Measurements from ENCODE around the gene ELF4. TPM values are rescaled to one million over a fixed set of nuclear protein-coding genes. Genes with fewer than 3 reads are reported as not detected.
A peak's percentile ranks its signal among the peaks of the same experiment; 100 is the strongest.

The ELF4 gene
- total RNA-seq, 1 donor from 2014 or later = not detected

GRCh38 chrX:130039847-130040246 is 70.5 kb downstream of the ELF4 start:
- Histone ChIP-seq H3K27me3 (no peaks in the 10 kb centered on the region), H4K20me1 (ENCODE audit: low read depth) (no peaks in the 10 kb centered on the region), H3K79me2 (ENCODE audit: low read depth) (no peaks in the 10 kb centered on the region), H2AFZ (replicated peaks) (no peak overlapping the region), H3K4me2 (no peak overlapping the region), H3K27ac (no peak overlapping the region), H3K9me3 (ENCODE audit: low read depth) (no peaks in the 10 kb centered on the region), H3K9ac (no peak overlapping the region), H3F3A (ENCODE audit: low read depth) (no peaks in the 10 kb centered on the region), H3K4me1 (no peaks in the 10 kb centered on the region), H3K36me3 (no peaks in the 10 kb centered on the region), H3K4me3 (no peak overlapping the region)
- Mint-ChIP-seq H3K9me3 (no peaks in the 10 kb centered on the region), H3K27me3 (ENCODE audit: insufficient read depth, low read depth) (no peaks in the 10 kb centered on the region), H3K4me3 (no peak overlapping the region), H3K27ac (peak overlapping the region; percentile 69), H3K36me3 (peaks cover 40% of the 10 kb centered on the region), H3K4me1 (no peaks in the 10 kb centered on the region)
- DNase-seq (ENCODE audit: low spot score) = no peak
- TF ChIP-seq CTCF (IDR thresholded peaks at IDR 0.05) (no peak), EZH2phosphoT487 (IDR thresholded peaks at IDR 0.05) (no peak), EZH2 (IDR thresholded peaks at IDR 0.05) (no peak)

GRCh38 chrX:130034178-130034577 is 76.1 kb downstream of the ELF4 start:
- H3K9ac ChIP-seq = no peak overlapping the region
- H3K27ac ChIP-seq = no peak overlapping the region
- no peaks in the 10 kb centered on the region for H4K20me1 ChIP-seq (ENCODE audit: low read depth)
- Mint-ChIP-seq H3K9me3 (no peaks in the 10 kb centered on the region), H3K27me3 (ENCODE audit: insufficient read depth, low read depth) (no peaks in the 10 kb centered on the region), H3K4me3 (no peak overlapping the region), H3K36me3 (peaks cover 48% of the 10 kb centered on the region), H3K27ac (no peak overlapping the region), H3K4me1 (peaks cover 9% of the 10 kb centered on the region)
- H3K27me3 ChIP-seq = no peaks in the 10 kb centered on the region
- DNase-seq (ENCODE audit: low spot score) = no peak
- no peaks in the 10 kb centered on the region for H3K9me3 ChIP-seq (ENCODE audit: low read depth)
- H3K79me2 ChIP-seq (ENCODE audit: low read depth) = no peaks in the 10 kb centered on the region
- H3F3A ChIP-seq (ENCODE audit: low read depth) = no peaks in the 10 kb centered on the region
- H3K4me2 ChIP-seq = no peak overlapping the region
- TF ChIP-seq EZH2 (IDR thresholded peaks at IDR 0.05) = no peak
- TF ChIP-seq CTCF (IDR thresholded peaks at IDR 0.05) = no peak
- no peak for TF ChIP-seq EZH2phosphoT487 (IDR thresholded peaks at IDR 0.05)
- no peaks in the 10 kb centered on the region for H3K4me1 ChIP-seq
- H2AFZ ChIP-seq (replicated peaks) = no peak overlapping the region
- no peak overlapping the region for H3K4me3 ChIP-seq
- no peaks in the 10 kb centered on the region for H3K36me3 ChIP-seq

GRCh38 chrX:130032552-130032951 is 77.7 kb downstream of the ELF4 start:
- Mint-ChIP-seq H3K27me3 (ENCODE audit: insufficient read depth, low read depth) (no peaks in the 10 kb centered on the region), H3K4me3 (no peak overlapping the region), H3K27ac (no peak overlapping the region), H3K9me3 (no peaks in the 10 kb centered on the region), H3K36me3 (peaks cover 52% of the 10 kb centered on the region), H3K4me1 (peaks cover 9% of the 10 kb centered on the region)
- Histone ChIP-seq H2AFZ (replicated peaks) (no peak overlapping the region), H3F3A (ENCODE audit: low read depth) (peaks cover 3% of the 10 kb centered on the region), H3K36me3 (no peaks in the 10 kb centered on the region), H4K20me1 (ENCODE audit: low read depth) (no peaks in the 10 kb centered on the region), H3K9me3 (ENCODE audit: low read depth) (no peaks in the 10 kb centered on the region), H3K4me1 (no peaks in the 10 kb centered on the region), H3K27me3 (no peaks in the 10 kb centered on the region), H3K27ac (no peak overlapping the region), H3K79me2 (ENCODE audit: low read depth) (no peaks in the 10 kb centered on the region), H3K4me2 (no peak overlapping the region), H3K4me3 (no peak overlapping the region), H3K9ac (no peak overlapping the region)
- DNase-seq (ENCODE audit: low spot score) = no peak
- no peak for TF ChIP-seq EZH2 (IDR thresholded peaks at IDR 0.05)
- TF ChIP-seq CTCF (IDR thresholded peaks at IDR 0.05) = no peak
- TF ChIP-seq EZH2phosphoT487 (IDR thresholded peaks at IDR 0.05) = no peak
